H1 (cell line): ENCODE data around the gene LPP. TPM values are rescaled to one million over a fixed set of nuclear protein-coding genes. Genes with fewer than 3 reads are reported as not detected.

Experiments
- BACH1 ChIP-seq: IDR thresholded peaks from 2 replicates; pipeline ENCODE4 v1.6.1; 2012; ENCODE audit warnings: low read length, improper control_type of control experiment
- BCL11A ChIP-seq, 2 experiments: IDR thresholded peaks; one replicate each; pipeline ENCODE4 v1.6.1; 2011; ENCODE audit warnings: low read depth in 2 of 2, low read length in 2 of 2, mild to moderate bottlenecking in 2 of 2
- EGR1 ChIP-seq: IDR thresholded peaks from 2 replicates; pipeline ENCODE4 v1.6.1; 2011; ENCODE audit warnings: low read depth, low read length, borderline replicate concordance
- EP300 ChIP-seq, 2 experiments: IDR thresholded peaks; 1 replicate in 1 of 2; 2 replicates in 1 of 2; pipeline ENCODE4 v1.6.1; 2011 to 2012; ENCODE audit warnings: low read depth in 2 of 2, low read length in 2 of 2, mild to moderate bottlenecking in 2 of 2, borderline replicate concordance in 1 of 2, inconsistent platforms in 1 of 2, moderate library complexity in 1 of 2
- RFX5 ChIP-seq: IDR thresholded peaks from 2 replicates; pipeline ENCODE4 v1.6.1; 2011; ENCODE audit warnings: low read depth, low read length, improper control_type of control experiment, borderline replicate concordance
- polyA plus RNA-seq, 7 experiments: library from polyadenylated mRNA; depleted of rRNA in 3 of 7; stranded (reverse) in 5 of 7; unstranded in 2 of 7; fragments of >200 nt in 5 of 7; fragments of 200-250 nt in 2 of 7; gene quantifications; 1 replicate in 5 of 7; 2 replicates in 1 of 7; 4 replicates in 1 of 7; pipeline versions ENCODE4 v1.2.1 to v1.2.3, GENCODE V29; 2011 to 2013; ENCODE audit warnings: missing spikeins in 2 of 7, mixed read lengths in 2 of 7
- total RNA-seq: library from RNA; stranded (reverse); fragmentation: NEBNext Ultra II Directional; extraction: Animal tissue kit (Norgen Biotek cat#: 25700); gene quantifications from 2 replicates; pipeline ENCODE4 v1.2.1, GENCODE V29; 2021

The LPP gene
- total and polyA plus RNA-seq, 2 of the 8 experiments (the other 6 are each of a cell fraction or from before 2014, with no cell fraction given), result 10.0 to 53.3 TPM

DNA sequence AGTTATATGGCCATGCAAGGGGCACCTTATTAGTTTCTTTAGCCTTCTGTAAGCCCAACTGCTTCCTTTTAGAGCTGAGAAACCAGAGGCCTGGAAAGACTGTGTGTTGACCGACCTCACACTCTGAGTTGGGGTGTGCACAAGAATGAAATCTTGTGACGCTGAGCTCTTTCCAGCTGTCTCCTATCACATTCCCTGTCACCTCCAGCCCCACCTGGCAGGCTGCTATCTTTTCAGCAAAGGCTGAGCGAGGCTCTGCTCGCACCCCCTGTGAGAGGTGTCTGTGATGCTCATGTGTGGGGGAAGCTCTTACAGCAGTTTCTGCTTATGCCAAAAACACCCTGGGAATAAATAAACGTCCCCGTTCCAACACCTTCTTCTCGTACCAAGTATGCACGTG, 27.0 kb upstream of the LPP start (continued):
- TF ChIP-seq RFX5 (no peak), EGR1 (no peak), EP300 (IDR thresholded peaks at IDR 0.05; ENCODE audit: borderline replicate concordance in 1 of 2, low read depth in 2 of 2, low read length in 2 of 2) (no peak), BCL11A (IDR thresholded peaks at IDR 0.05; ENCODE audit: low read depth in 2 of 2, low read length in 2 of 2) (no peak), BACH1 (no peak)
